D721Med (cell line): ENCODE data around the gene AQP1.

Experiments
- DNase-seq: peaks from one replicate; pipeline ENCODE4 v3.0.0; 2011; ENCODE audit warnings: low spot score; ENCODE audit not compliant: insufficient read length
- FAIRE-seq: peaks from 2 replicates; lab custom pipeline; 2011; peaks lifted over from hg19 to GRCh38; lab: Jason Lieb, UNC
- CTCF ChIP-seq: IDR thresholded peaks from 2 replicates; pipeline ENCODE4 v1.5.1; 2012; ENCODE audit warnings: mild to moderate bottlenecking, control low read depth; ENCODE audit not compliant: insufficient read depth; ENCODE audit errors: missing control alignments

The AQP1 gene

GRCh38 chr7:30867483-30867882 lies 44.2 kb upstream of the AQP1 start:
- no peak for TF ChIP-seq CTCF
- FAIRE-seq, result no peak
- DNase-seq, result no peak

GRCh38 chr7:30869794-30870611 lies 41.6 kb upstream of the AQP1 start:
- no peak for FAIRE-seq
- no peak for TF ChIP-seq CTCF
- no peak for DNase-seq

- DNase-seq, result no peak
- no peak for TF ChIP-seq CTCF
- FAIRE-seq, result no peak
Observed at GRCh38 chr7:30870821-30871518, 40.7 kb upstream of the AQP1 start.

- TF ChIP-seq CTCF, result no peak
- FAIRE-seq (no peak), DNase-seq (no peak)
Observed at GRCh38 chr7:30871655-30872054, 40.0 kb upstream of the AQP1 start.

- no peak for DNase-seq
- TF ChIP-seq CTCF, result no peak
- no peak for FAIRE-seq
Observed at GRCh38 chr7:30873207-30873606, 38.4 kb upstream of the AQP1 start.

GRCh38 chr7:30873656-30874055 lies 38.0 kb upstream of the AQP1 start:
- DNase-seq, result no peak
- no peak for FAIRE-seq
- no peak for TF ChIP-seq CTCF
